K562 (cell line): ENCODE measurements around the gene TRIM71. TPM values are rescaled to one million over a fixed set of nuclear protein-coding genes. Genes with fewer than 3 reads are reported as not detected.

Experiments
- ATAC-seq: fragments of 200-7000 bp; cut with Tn5 transposase; 3 replicates; pipeline ENCODE4 v1.9.1; 2020; ENCODE audit warnings: moderate library complexity
- BruUV-seq: library from RNA; stranded (reverse); fragments of 400-500 nt; replicated peaks from 2 replicates; lab custom pipeline; 2021; lab: Mats Ljungman, UMichigan
- CTCF ChIA-PET: fragments of 300-600 bp; formaldehyde crosslinking; extraction: SDS; loops from one replicate; lab custom pipeline; 2021; ENCODE audit warnings: low intra/inter-chr PET ratio; lab: Yijun Ruan, JAX
- POLR2A ChIA-PET: fragments of 300-600, 350-650 bp; sonication (Branson Sonifier 250); formaldehyde crosslinking; extraction: SDS; loops from one replicate; lab custom pipeline; 2021; ENCODE audit warnings: antibody characterized with exemption, inconsistent platforms; lab: Yijun Ruan, JAX
- DNase-seq, 4 experiments: peaks; one replicate each; pipeline versions ENCODE4 v3.0.0 to v3.0.0-alpha.2; 2011 to 2018; ENCODE audit warnings: low spot score in 3 of 4, mixed read lengths in 3 of 4; ENCODE audit errors: extremely low read depth in 1 of 4
- FAIRE-seq: peaks from 2 replicates; lab custom pipeline; 2011; peaks lifted over from hg19 to GRCh38; lab: Jason Lieb, UNC
- H2AFZ ChIP-seq: 2 replicates; pipeline ENCODE4 v1.6.0; 2011; ENCODE audit warnings: low read depth, low read length, control low read depth, inconsistent platforms
- H3K27ac ChIP-seq: fragments of 200-600 bp; 3 replicates; pipeline ENCODE4 v1.8.0; 2011; ENCODE audit warnings: low read depth, mild to moderate bottlenecking, control low read depth, inconsistent platforms, low read length, moderate library complexity, mixed read lengths; ENCODE audit errors: extremely low read depth
- H3K27me3 ChIP-seq, 2 experiments: fragments of 300-600 bp in 1 of 2; 2 replicates in 1 of 2; 3 replicates in 1 of 2; pipeline versions ENCODE4 v1.6.0 to v1.8.0; 2011; ENCODE audit warnings: inconsistent platforms in 2 of 2, low read length in 2 of 2, mild to moderate bottlenecking in 1 of 2, mixed read lengths in 1 of 2, moderate library complexity in 1 of 2; ENCODE audit not compliant: control insufficient read depth in 2 of 2, insufficient read depth in 2 of 2
- H3K36me3 ChIP-seq: fragments of 300-600 bp; 3 replicates; pipeline ENCODE4 v1.8.0; 2011; ENCODE audit warnings: mild to moderate bottlenecking, low read length, inconsistent platforms; ENCODE audit not compliant: control insufficient read depth, insufficient read depth
- H3K4me1 ChIP-seq, 2 experiments: fragments of 200-600 bp in 1 of 2; replicated peaks in 1 of 2; 2 replicates in 1 of 2; 3 replicates in 1 of 2; pipeline versions ENCODE4 v1.5.1 to v1.8.0; 2011; ENCODE audit warnings: inconsistent platforms in 2 of 2, low read length in 2 of 2, mild to moderate bottlenecking in 1 of 2, mixed read lengths in 1 of 2, moderate library complexity in 1 of 2; ENCODE audit not compliant: control insufficient read depth in 2 of 2, insufficient read depth in 2 of 2
- H3K4me2 ChIP-seq: 2 replicates; pipeline ENCODE4 v1.6.1; 2011; ENCODE audit warnings: low read length, control low read depth, inconsistent platforms, mixed read lengths; ENCODE audit not compliant: insufficient read depth
- H3K4me3 ChIP-seq: fragments of 200-600 bp; sonication (generic), shearing (Covaris generic); 2 replicates; pipeline ENCODE4 v1.5.1; 2016; ENCODE audit warnings: control low read depth, inconsistent platforms
- H3K79me2 ChIP-seq: fragments of 200-600 bp; 3 replicates; pipeline ENCODE4 v1.8.0; 2011; ENCODE audit warnings: low read length, inconsistent platforms; ENCODE audit not compliant: control insufficient read depth, insufficient read depth
- H3K9ac ChIP-seq, 2 experiments: 2 replicates each; pipeline versions ENCODE4 v1.6.0 to v1.6.1; 2011; ENCODE audit warnings: low read depth in 2 of 2, low read length in 2 of 2, control low read depth in 1 of 2, inconsistent platforms in 1 of 2, mild to moderate bottlenecking in 1 of 2, mixed read lengths in 1 of 2; ENCODE audit not compliant: insufficient read depth in 1 of 2
- H3K9me1 ChIP-seq: one replicate; pipeline ENCODE4 v1.6.0; 2011; ENCODE audit warnings: inconsistent platforms, mild to moderate bottlenecking, low read length, moderate library complexity; ENCODE audit not compliant: control insufficient read depth, insufficient read depth
- H3K9me3 ChIP-seq: replicated peaks from 2 replicates; pipeline ENCODE4 v1.5.1; 2011; ENCODE audit warnings: low read depth, low read length, inconsistent platforms; ENCODE audit not compliant: control insufficient read depth, insufficient read depth
- H4K20me1 ChIP-seq: replicated peaks from 2 replicates; pipeline ENCODE4 v1.6.1; 2011; ENCODE audit warnings: low read length, inconsistent platforms, mixed read lengths; ENCODE audit not compliant: control insufficient read depth, insufficient read depth
- CHD7 ChIP-seq: fragments of 200-600 bp; sonication (generic); IDR thresholded peaks from one replicate; pipeline ENCODE4 v1.6.1; 2012; ENCODE audit warnings: mild to moderate bottlenecking, low read depth, low read length, inconsistent platforms
- HDAC6 ChIP-seq: IDR thresholded peaks from 2 replicates; pipeline ENCODE4 v1.6.1; 2012; ENCODE audit warnings: low read depth, mild to moderate bottlenecking, control low read depth, inconsistent platforms, low read length, moderate library complexity
- SP2 ChIP-seq: IDR thresholded peaks from 2 replicates; pipeline ENCODE4 v1.6.1; 2011; ENCODE audit warnings: mild to moderate bottlenecking, low read depth, low read length, moderate library complexity; ENCODE audit not compliant: poor library complexity, severe bottlenecking; ENCODE audit errors: extremely low read depth
- THRAP3 ChIP-seq: fragments of 450-650 bp; IDR thresholded peaks from 2 replicates; pipeline ENCODE4 v1.6.1; 2016; ENCODE audit warnings: mild to moderate bottlenecking, inconsistent platforms, borderline replicate concordance
- ZNF507 ChIP-seq: conservative IDR thresholded peaks from 2 replicates; pipeline ENCODE4 v1.6.1; 2017; ENCODE audit warnings: missing genetic modification characterization, missing compliant biosample characterization
- ZNF512 ChIP-seq: IDR thresholded peaks from 2 replicates; pipeline ENCODE4 v1.6.1; 2016; ENCODE audit warnings: missing genetic modification characterization, missing compliant biosample characterization
- ZNF75A ChIP-seq: fragments of 450-650 bp; formaldehyde crosslinking; IDR thresholded peaks from 2 replicates; pipeline ENCODE4 v1.4.0; 2020; ENCODE audit warnings: mild to moderate bottlenecking
- WGBS: fragments of 100-300 bp; shearing (Covaris generic); methylation state at CpG from one replicate; pipeline ENCODE4 v1.1.6; 2016; ENCODE audit warnings: low coverage, mixed read lengths; ENCODE audit not compliant: insufficient coverage; ENCODE audit errors: missing lambda C conversion rate; 5-methylcytosine and 5-hydroxymethylcytosine counted together
- in situ Hi-C: fragments of 300-500 bp; cut with MboI; formaldehyde crosslinking; loops from 4 replicates; pipeline ENCODE4 v1.15.0; 2018; ENCODE audit warnings: inconsistent platforms, mixed read lengths
- intact Hi-C: fragments of 100-400 bp; cut with micrococcal nuclease; formaldehyde crosslinking; loops from 2 replicates; pipeline ENCODE4 v1.14.2; 2022
- polyA plus RNA-seq, 8 experiments: library from polyadenylated mRNA; depleted of rRNA in 4 of 8; stranded (reverse) in 5 of 8; unstranded in 3 of 8; fragments of >200 nt; fragmentation: Nextera tagmentation in 2 of 8; fragmentation: Illumina TruSeq in 1 of 8; extraction: Ambion mirVana in 2 of 8; extraction: Trizol in 1 of 8; gene quantifications; 2 replicates each; pipeline versions ENCODE4 v1.2.1 to v1.2.3, GENCODE V29; 2011 to 2014; ENCODE audit warnings: inconsistent platforms in 1 of 8, missing spikeins in 1 of 8
- total RNA-seq, 7 experiments: library from RNA; depleted of rRNA in 6 of 7; stranded (reverse); fragments of >200 nt in 6 of 7; fragmentation: Illumina TruSeq in 2 of 7; extraction: Trizol in 2 of 7; gene quantifications; 2 replicates each; pipeline versions ENCODE4 v1.2.1 to v1.2.3, GENCODE V29; 2011 to 2021; ENCODE audit warnings: low replicate concordance in 1 of 7

The TRIM71 gene
- total and polyA plus RNA-seq, 9 of the 15 experiments (the other 6 are each of a cell fraction or from before 2014, with no cell fraction given), result 0.04 to 0.11 TPM; not detected in 7

GRCh38 chr3:32859604-32860237 is 41.9 kb downstream of the TRIM71 start (continued):
- TF ChIP-seq ZNF512 (tag), result no peak
- no peak for TF ChIP-seq HDAC6
- TF ChIP-seq SP2, result no peak
- no peak for TF ChIP-seq THRAP3

- H2AFZ ChIP-seq, result no peak overlapping the region
- intact Hi-C loops (no loop called here), in situ Hi-C loops (no loop called here)
- no peaks in the 10 kb centered on the region for H3K9me3 ChIP-seq
- ChIA-PET POLR2A (interaction anchor here (0.6 kb wide), 1 partner anchor 25 kb away, joined by 3 read pairs; no protein-coding TSS in a partner anchor), CTCF (no interaction called here)
- no peaks in the 10 kb centered on the region for H3K79me2 ChIP-seq
- peaks cover 25 to 53% of the 10 kb centered on the region in 2 experiments for H3K27me3 ChIP-seq
- H4K20me1 ChIP-seq, result no peaks in the 10 kb centered on the region
- H3K4me2 ChIP-seq, result no peak overlapping the region
- no peak for ATAC-seq
- 11% methylated on average over 4 of the region's 4 CpGs for WGBS
- H3K9ac ChIP-seq, result no peak overlapping the region
- no TSS peak for BruUV-seq
- no peak for DNase-seq
- FAIRE-seq, result no peak
- H3K36me3 ChIP-seq, result no peaks in the 10 kb centered on the region
- H3K4me3 ChIP-seq, result no peak overlapping the region
- H3K27ac ChIP-seq, result no peak overlapping the region
- H3K9me1 ChIP-seq, result no peaks in the 10 kb centered on the region
- no peaks in the 10 kb centered on the region for H3K4me1 ChIP-seq
- TF ChIP-seq ZNF75A (CRISPR knock-in tag), result no peak
- no peak for TF ChIP-seq CHD7
- no peak for TF ChIP-seq ZNF507 (tag)
Observed at GRCh38 chr3:32860499-32860898, 42.7 kb downstream of the TRIM71 start.
